Epithelial cell of esophagus (primary cell): ENCODE results near the gene IGFBP3.

Experiments used
- DNase-seq: peaks from one replicate; pipeline ENCODE4 v3.0.0; 2010; ENCODE audit warnings: low read depth
- H3K4me3 ChIP-seq: 2 replicates; pipeline ENCODE4 v1.5.1; 2011; ENCODE audit warnings: mild to moderate bottlenecking, low read length, control low read depth
- CTCF ChIP-seq: IDR thresholded peaks from 2 replicates; pipeline ENCODE4 v1.5.1; 2011; ENCODE audit warnings: low read depth, mild to moderate bottlenecking, low read length, control low read depth, inconsistent platforms; ENCODE audit not compliant: insufficient read depth; ENCODE audit errors: missing control alignments

Gene IGFBP3

GRCh38 chr7:45888993-45889366 is 32.1 kb downstream of the IGFBP3 start:
- no peak for DNase-seq
- no peak overlapping the region for H3K4me3 ChIP-seq
- TF ChIP-seq CTCF: no peak

- H3K4me3 ChIP-seq: no peak within 1 kb of the TSS
- peak; percentile 29 for DNase-seq
- TF ChIP-seq CTCF: no peak
Measured at GRCh38 chr7:45888185-45888992, 32.7 kb downstream of the IGFBP3 start, which contains the start of gene IGFBP1. Gene IGFBP1 (plus strand): TSS chr7:45888488. CDS start chr7:45888653, 165 bp downstream.

GRCh38 chr7:45886931-45887667 is 34.0 kb downstream of the IGFBP3 start:
- TF ChIP-seq CTCF: no peak
- no peak overlapping the region for H3K4me3 ChIP-seq
- no peak for DNase-seq

GRCh38 chr7:45885264-45885882 is 35.7 kb downstream of the IGFBP3 start:
- no peak overlapping the region for H3K4me3 ChIP-seq
- peak; percentile 25 for DNase-seq
- no peak for TF ChIP-seq CTCF

GRCh38 chr7:45884136-45884535 is 36.9 kb downstream of the IGFBP3 start:
- no peak for DNase-seq
- no peak for TF ChIP-seq CTCF
- H3K4me3 ChIP-seq: no peak overlapping the region

- TF ChIP-seq CTCF: no peak
- no peak overlapping the region for H3K4me3 ChIP-seq
- DNase-seq: no peak
Measured at GRCh38 chr7:45882465-45882810, 38.6 kb downstream of the IGFBP3 start.
